Esophagus (tissue), 2 donors: ENCODE data around the gene GYS2. TPM values are rescaled to one million over a fixed set of nuclear protein-coding genes. Genes with fewer than 3 reads are reported as not detected.

Experiments used
- H3K27ac ChIP-seq, 2 donors: one replicate each; pipeline ENCODE4 v1.5.1; 2013; ENCODE audit warnings: low read depth in 2 of 2, mild to moderate bottlenecking in 2 of 2, inconsistent platforms in 1 of 2, low read length in 1 of 2, moderate library complexity in 1 of 2
- H3K27me3 ChIP-seq, 2 donors: one replicate each; pipeline ENCODE4 v1.6.1; 2013; ENCODE audit warnings: low read length in 2 of 2, control low read depth in 1 of 2, mild to moderate bottlenecking in 1 of 2; ENCODE audit not compliant: insufficient read depth in 2 of 2, control insufficient read depth in 1 of 2
- H3K36me3 ChIP-seq, 2 donors: one replicate each; pipeline ENCODE4 v1.6.1; 2013; ENCODE audit warnings: low read length in 1 of 2; ENCODE audit not compliant: control insufficient read depth in 2 of 2, insufficient read depth in 2 of 2
- H3K4me1 ChIP-seq, 2 donors: one replicate each; pipeline ENCODE4 v1.6.1; 2013; ENCODE audit warnings: low read length in 1 of 2; ENCODE audit not compliant: control insufficient read depth in 2 of 2, insufficient read depth in 2 of 2
- H3K4me3 ChIP-seq, 2 donors: one replicate each; pipeline ENCODE4 v1.5.1; 2013; ENCODE audit warnings: low read length in 2 of 2, mild to moderate bottlenecking in 2 of 2, low read depth in 1 of 2, moderate library complexity in 1 of 2
- H3K9me3 ChIP-seq, 2 donors: one replicate each; pipeline ENCODE4 v1.6.1; 2013; ENCODE audit warnings: mild to moderate bottlenecking in 2 of 2, low read depth in 1 of 2, low read length in 1 of 2, moderate library complexity in 1 of 2; ENCODE audit not compliant: control insufficient read depth in 2 of 2, insufficient read depth in 1 of 2
- WGBS, 2 donors: extraction: QIAGEN DNeasy Blood & Tissue Kit; methylation state at CpG; one replicate each; pipeline ENCODE4 v1.1.7; 2013; 5-methylcytosine and 5-hydroxymethylcytosine counted together
- polyA plus RNA-seq, 2 donors: library from polyadenylated mRNA; stranded (reverse); fragments of 200-250 nt; gene quantifications; one replicate each; pipeline ENCODE4 v1.2.3, GENCODE V29; 2013
- donor health status: healthy with polysubstance abuse.
- donor health status: Bipolar disorder and iron deficiency.

Gene GYS2
- polyA plus RNA-seq, 2 donors, result 4.7 to 12.2 TPM

DNA sequence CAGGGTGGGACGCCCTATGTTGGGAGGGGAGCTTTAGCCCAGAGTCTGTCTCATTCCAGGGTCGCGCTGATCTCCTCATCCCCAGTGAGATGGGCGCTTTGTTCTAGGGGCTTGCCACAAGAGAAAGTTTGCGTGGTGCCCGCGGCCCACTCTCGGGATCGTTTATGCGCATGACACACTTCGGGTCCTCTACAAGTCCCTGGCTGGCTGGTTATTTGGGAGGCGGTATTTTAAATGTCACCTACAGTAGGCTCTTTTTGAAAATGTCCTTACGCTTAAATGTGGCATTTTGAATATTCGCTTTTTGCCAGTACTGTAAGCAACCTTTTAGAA, 102.5 kb downstream of the GYS2 start:
- H3K36me3 ChIP-seq, result peaks cover 0 to 6% of the 10 kb centered on the region in 2 donors
- peak overlapping the region; percentile 93 to 96 for H3K4me3 ChIP-seq
- peaks cover 0 to 6% of the 10 kb centered on the region in 2 donors for H3K4me1 ChIP-seq
- no peaks in the 10 kb centered on the region for H3K27me3 ChIP-seq
- 0 to 1% methylated on average over 14 of the region's 14 CpGs for WGBS, 2 donors
- H3K27ac ChIP-seq, result peak overlapping the region; percentile 73 to 93
- H3K9me3 ChIP-seq, result no peaks in the 10 kb centered on the region

DNA sequence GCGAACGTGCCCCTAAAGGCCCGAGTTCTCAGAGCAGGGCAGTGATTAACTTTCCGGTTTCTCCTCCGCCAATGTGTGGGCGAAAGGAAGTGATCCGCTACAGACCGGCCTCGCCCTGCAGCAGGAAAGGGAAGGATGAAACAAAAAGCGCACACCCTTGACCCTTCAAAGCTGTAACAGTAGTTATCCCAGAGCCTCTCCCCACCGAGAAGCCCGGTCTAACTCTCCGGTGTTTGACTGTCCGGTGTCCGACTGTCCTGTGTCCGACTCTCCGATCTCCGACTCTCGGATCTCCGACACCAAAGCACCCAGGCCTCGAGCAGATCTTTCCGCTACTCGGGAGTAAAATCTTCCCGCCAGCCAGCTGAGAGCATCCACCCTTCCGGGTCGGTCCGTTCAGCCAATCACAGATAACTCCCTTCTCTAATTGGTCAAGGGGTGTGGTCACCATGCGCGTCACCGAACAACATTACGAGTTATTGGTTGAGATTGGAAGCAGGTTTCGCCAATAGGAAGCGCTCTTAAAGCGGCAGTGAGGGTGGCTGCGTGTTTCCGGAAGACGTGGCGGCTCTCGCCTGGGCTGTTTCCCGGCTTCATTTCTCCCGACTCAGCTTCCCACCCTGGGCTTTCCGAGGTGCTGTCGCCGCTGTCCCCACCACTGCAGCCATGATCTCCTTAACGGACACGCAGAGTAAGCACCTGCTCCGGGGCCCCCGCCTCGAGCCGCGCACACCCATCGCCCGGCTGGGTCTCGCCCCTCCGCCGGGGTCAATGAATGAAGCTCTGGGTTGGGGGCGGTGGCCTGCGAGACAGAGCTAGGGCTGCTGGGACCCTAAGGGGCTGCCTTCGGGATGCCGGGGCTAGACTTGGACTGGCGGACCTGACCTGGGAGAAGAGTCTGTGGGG, 103.1 kb downstream of the GYS2 start, which contains the start of the genes GOLT1B and RECQL:
GOLT1B (plus strand) TSS at position 532 of the 906 bp plus-strand sequence; CDS start at position 667, 135 bp downstream.
RECQL (minus strand) TSS at position 378 of the 906 bp plus-strand sequence. CDS start 2,065 bp downstream, outside the sequence.
- Histone ChIP-seq H3K4me3 (peak within 1 kb of the TSS; percentile 93 to 96), H3K27me3 (no peaks in the 10 kb centered on the region), H3K36me3 (peaks cover 2 to 6% of the 10 kb centered on the region in 2 donors), H3K4me1 (peaks cover 0 to 6% of the 10 kb centered on the region in 2 donors), H3K9me3 (no peaks in the 10 kb centered on the region), H3K27ac (peak within 1 kb of the TSS; percentile 73 to 93)
- WGBS, 2 donors, result 0% methylated on average over 61 of the region's 61 CpGs

DNA sequence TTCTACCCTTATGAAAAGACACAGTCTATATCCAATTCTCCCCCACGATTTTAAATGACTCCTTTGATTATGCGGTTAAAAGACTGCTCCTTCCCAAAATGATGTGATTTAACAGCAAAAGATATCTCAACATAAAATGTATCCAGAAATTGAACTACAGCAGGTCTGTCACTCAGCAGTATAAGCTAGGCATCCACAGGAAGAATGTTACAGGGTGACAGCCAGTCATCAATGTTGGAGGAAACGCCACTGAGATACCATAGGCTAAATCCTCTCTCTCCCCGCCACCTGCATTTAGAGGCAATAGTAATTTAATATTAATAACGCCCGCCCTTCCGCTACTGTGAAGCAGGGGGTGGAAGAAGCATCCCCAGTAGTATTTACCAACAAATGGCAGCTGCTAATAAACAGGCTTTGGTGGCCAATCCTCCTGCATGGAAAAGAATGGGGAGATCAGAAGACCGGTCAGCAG, 103.8 kb downstream of the GYS2 start:
- H3K4me1 ChIP-seq, result peaks cover 0 to 6% of the 10 kb centered on the region in 2 donors
- 5 to 7% methylated on average over 8 of the region's 8 CpGs for WGBS, 2 donors
- H3K27ac ChIP-seq, result peak overlapping the region; percentile 55 to 93
- H3K9me3 ChIP-seq, result no peaks in the 10 kb centered on the region
- peaks cover 2 to 6% of the 10 kb centered on the region in 2 donors for H3K36me3 ChIP-seq
- peak overlapping the region; percentile 50 to 96 for H3K4me3 ChIP-seq
- no peaks in the 10 kb centered on the region for H3K27me3 ChIP-seq

- Histone ChIP-seq H3K4me1 (peaks cover 0 to 6% of the 10 kb centered on the region in 2 donors), H3K36me3 (peaks cover 2 to 6% of the 10 kb centered on the region in 2 donors), H3K9me3 (no peaks in the 10 kb centered on the region), H3K27ac (no peak overlapping the region), H3K27me3 (no peaks in the 10 kb centered on the region), H3K4me3 (no peak overlapping the region)
- WGBS, 2 donors, result 72% methylated on average over 2 of the region's 2 CpGs
These were observed 104.9 kb downstream of the GYS2 start for GRCh38 chr12:21499765-21500164.

Other genes starting within 250 kb of the GYS2 start
- under 1 TPM in 1 of 2 donors, not detected in 1; 0.05 TPM for gene IAPP, start 231.9 kb downstream of the GYS2 start, polyA plus RNA-seq
- gene PYROXD1, start 167.2 kb downstream of the GYS2 start, polyA plus RNA-seq, result 10 to 100 TPM; 11.0 to 12.0 TPM
- 1 to 10 TPM; 7.0 to 9.7 TPM for gene RECQL, start 103.2 kb downstream of the GYS2 start, polyA plus RNA-seq
- gene GOLT1B, start 103.1 kb downstream of the GYS2 start, polyA plus RNA-seq, result 10 to 100 TPM; 11.3 to 12.1 TPM
- gene SPX, start 78.6 kb downstream of the GYS2 start, polyA plus RNA-seq, result under 1 TPM in 1 of 2 donors, not detected in 1; 0.02 TPM
- gene LDHB, start 53.0 kb upstream of the GYS2 start, polyA plus RNA-seq, result 100 to 1,000 TPM in 1 of 2 donors, 10 to 100 TPM in 1; 92.1 to 193 TPM
- gene KCNJ8, start 169.9 kb upstream of the GYS2 start, polyA plus RNA-seq, result 1 to 10 TPM in 1 of 2 donors, under 1 TPM in 1; 0.49 to 2.8 TPM